Middle frontal gyrus (tissue), 1 donor: Measurements from ENCODE around the gene PARN.

Experiments used
- DNase-seq: peaks from one replicate; pipeline ENCODE4 v3.0.0-alpha.2; 2015; ENCODE audit warnings: low spot score; ENCODE audit errors: extremely low spot score

Gene PARN

DNA sequence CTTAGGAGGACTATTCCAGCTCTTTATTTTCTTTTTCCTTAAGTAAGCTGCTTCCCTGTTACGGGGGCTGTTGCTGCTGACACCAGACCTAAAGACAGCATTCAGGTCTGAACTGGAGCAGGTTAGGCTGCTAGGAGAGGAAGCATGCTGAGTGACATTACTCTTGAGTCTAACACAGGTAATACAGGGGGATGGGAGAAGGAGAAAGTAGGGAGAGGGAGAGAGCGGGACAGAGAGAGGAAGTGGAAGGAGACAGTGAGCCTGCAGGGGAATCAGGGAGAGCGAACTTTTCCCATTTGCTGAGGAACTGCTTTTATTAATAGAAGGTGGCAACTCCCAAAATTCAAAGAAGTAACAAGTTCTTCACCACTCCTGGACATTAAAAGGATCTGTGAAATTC is 130.9 kb downstream of the PARN start:
- no peak for DNase-seq

DNA sequence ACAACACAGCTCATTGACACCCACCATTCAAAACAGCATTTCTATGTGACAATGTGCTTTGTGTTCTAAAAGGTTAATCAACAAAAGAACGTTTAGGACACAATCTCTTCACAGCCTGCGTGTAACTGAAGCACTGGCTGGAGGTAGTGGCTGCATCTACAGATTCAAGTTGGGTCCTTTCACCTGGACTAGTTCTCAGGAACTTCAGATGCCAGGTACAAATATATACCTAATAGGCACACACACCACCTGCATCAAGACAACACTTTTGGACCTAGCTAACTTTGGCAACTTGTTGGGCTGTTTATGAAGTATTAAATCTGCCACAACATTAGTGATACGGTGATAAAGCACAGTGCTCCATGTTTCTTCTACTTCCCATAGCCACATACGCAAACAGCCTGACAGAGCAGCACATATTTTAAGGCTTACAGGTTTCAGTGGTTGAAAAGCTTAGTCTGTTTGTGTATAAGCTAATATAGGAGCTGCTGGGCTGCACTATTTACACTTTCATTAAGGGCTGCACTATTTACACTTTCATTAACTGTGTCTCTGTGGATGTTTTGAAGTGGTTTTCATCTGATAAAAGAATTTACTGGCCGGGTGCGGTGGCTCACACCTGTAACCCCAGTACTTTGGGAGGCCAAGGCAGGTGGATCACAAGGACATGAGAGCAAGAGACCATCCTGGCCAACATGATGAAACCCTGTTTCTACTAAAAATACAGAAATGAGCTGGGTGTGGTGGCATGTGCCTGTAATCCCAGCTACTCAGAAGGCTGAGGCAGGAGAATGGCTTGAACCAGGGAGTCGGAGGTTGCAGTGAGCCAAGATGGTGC is 132.6 kb downstream of the PARN start:
- DNase-seq: no peak

DNA sequence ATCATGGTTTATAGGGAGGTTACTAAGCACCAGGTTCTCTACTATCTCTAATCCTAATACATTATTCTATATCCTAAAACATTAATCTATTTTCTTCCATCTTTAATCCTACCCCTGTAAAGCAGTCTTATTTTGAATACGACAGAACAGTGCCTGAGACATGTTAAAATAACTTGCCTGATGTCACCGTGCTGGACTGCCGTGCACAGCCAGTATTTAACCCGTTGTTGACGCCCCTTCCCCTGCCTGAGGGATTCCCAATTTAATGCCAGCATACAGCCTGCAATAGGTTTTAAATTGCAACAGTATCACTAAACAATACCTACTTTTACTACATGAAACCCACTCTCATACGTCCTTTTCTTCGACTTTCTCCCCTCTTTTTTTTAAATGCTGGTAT is 133.3 kb downstream of the PARN start:
- DNase-seq: no peak

DNA sequence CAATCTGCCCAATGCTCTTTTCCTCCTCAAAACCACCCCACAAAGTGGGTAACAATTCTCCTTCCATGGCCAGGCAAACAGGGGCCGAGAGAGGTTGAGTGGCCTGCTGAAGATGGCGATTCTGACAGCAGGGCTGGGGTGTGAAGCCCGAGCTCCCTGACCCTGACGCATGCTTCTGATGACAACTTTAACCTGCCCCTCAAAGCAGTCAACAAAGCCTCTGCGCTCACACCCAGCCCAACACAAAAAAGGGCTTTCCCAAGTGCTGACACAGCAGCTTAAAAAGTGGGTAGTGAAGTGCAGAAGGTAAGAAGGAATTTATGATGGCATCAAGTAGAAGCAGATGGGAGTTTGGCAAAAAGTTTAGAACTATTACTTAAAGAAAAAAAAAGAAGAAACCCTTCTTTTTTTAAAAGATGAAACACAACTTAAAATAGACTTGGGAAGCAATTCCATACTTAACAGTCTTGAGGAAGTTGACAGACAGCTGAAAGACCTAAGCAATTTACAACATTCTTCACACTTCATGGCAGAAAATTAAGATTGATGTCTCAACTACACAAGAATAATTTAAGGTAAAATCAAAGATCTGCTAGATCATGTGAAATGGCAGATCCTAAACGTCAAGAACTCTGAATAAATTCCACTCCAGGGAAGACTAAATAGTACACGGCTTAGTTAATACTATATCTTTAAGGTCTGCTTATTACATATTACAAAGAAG is 133.9 kb downstream of the PARN start:
- no peak for DNase-seq

DNA sequence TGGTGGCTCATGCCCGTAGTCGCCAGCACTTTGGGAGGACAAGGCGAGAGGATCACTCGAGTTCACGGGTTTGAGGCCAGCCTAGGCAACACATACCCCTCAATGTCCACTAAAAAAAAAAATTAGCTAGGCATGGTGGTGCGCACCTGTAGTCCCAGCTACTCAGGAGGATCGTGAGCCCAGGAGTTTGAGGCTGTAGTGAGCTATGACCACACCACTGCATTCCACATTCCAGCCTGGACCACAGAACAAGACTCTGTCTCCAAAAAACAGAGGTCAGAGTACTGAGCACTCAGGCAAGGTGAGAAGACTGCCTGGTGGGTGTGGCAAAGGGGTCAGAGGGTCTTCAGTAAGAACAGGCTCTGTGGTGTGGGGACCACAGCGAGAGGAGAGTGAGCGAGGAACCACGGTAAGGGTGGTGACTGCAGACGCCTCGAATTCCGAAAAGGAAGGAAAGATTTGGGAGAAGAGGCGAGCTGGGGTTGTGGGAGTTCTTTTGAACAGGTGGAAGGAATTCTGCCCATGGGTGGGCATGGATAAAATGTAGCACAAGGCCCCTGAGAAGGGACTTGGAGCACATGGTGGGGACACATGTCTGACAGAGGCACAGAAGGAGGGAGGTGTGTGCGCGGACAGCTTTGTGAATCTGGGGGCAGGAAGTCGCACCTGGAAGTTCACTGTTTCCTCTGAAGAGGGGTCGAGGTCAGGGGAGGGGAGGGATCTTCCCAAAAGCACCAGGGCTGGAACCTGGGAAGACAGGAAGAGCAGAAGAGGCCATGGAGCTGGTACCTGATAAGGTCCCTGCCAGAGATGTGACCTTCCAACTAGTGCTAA is 134.6 kb downstream of the PARN start:
- no peak for DNase-seq

DNA sequence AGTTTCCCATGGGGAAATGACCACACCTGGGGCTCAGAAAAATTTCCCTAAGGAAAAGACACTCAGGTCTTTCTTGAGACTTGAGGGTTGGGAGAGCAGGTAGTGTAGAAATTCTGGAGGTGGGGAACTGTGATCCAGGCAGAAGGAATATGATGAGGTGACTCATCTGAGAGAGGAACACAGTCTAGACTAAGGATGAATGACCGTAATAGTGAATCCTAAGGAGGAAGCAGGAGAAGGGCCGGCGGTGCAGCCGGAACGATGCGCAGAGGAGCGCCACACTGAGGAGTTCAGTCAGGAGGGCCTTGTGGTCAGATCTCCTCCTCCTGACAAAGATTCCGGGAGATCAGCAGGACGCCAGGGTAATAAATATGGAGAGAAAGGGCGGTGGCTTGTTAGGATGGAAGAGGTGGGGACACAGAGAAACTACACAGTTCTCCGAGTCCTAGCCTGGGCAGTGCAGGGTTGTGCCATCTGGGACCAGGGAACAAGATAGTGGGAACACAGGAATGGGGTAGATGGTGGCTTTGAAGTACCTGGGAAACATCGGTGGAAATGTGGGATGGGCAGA is 135.6 kb downstream of the PARN start:
- DNase-seq: no peak

DNA sequence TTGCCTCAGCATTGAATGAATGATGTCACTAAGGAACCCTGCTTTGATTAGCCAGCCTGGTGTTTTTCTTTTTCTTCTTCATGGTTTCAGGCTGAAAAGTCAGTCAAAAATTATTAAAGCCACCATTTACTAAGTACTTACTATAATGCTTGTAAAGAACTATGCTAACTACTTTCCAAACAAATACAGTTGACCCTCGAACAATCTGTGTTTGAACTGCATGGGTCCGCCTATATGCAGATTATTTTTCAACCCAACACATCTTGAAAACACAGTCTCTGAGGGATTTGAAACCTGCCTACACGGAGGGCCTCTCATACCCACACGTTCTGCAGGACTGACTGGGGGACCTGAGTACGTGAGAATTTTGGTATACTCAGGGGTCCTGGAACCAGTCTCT is 136.3 kb downstream of the PARN start:
- no peak for DNase-seq

DNA sequence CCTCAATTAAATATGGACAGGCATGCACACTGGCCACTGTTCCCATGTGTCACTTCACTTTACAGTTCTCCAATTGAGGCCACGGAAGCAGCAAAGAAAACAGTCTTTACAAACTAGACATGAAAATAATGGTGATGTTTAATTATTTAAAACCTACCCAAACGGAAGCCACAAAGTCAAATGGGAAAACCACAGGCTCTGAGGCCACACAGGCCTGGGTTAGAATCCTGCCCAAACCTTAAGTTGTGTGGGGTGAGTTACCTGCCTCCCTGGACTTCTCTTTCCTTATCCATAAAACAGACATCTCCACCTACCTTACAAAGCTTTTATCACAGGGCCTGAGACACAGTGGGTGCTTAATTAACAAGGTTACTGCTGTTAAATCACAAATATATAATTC is 137.4 kb downstream of the PARN start:
- DNase-seq: no peak

DNA sequence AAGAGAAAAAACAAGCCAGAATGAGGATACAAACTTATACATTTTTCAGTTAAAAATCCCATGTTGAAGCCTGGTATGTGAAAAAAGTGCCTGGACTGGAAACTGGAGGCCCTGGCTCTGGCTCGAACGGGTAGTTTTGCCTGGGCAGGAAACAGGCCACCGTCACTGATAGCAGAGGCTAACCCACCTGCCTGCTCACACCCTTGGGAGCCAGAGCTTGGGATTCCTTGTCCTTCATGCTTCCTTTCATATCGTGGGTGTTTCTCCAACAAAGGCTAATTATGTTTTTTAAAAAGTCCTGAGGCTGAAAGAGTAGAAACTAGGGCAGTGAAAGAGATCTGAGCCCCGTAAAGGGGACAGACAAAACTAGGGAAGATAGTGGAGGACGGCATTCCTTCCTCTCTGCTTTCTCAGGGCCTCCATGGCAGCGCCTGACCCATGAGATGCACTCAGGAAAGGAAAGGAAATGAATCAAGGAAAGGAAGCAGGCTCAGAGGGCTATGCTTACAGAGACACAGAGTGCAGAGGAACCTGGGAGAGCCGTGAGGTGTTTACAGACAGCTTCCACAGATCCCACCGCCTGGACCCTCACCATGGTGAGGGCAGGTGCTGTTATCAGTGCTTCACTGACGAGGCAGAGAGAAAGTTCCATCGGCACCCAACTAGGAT is 138.1 kb downstream of the PARN start:
- DNase-seq: no peak

DNA sequence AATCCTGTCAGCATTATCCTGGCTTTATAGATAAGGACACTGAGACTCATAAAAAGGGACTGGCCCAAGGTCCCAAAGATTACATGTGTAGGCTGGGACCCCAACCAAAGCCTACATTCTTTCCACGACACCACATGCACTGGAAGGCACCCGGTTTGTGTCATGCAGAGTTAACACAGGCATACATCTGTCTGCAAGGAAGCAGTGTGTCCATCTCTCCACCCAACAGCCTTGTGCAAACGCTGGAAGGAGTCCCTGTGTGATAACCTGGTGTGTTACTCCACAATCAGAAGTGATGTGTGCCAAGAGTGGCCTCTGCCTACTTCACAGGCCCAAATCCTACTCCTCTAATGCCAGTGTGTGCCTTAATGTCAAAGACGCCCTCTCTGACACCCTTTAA is 139.8 kb downstream of the PARN start:
- DNase-seq: no peak

DNA sequence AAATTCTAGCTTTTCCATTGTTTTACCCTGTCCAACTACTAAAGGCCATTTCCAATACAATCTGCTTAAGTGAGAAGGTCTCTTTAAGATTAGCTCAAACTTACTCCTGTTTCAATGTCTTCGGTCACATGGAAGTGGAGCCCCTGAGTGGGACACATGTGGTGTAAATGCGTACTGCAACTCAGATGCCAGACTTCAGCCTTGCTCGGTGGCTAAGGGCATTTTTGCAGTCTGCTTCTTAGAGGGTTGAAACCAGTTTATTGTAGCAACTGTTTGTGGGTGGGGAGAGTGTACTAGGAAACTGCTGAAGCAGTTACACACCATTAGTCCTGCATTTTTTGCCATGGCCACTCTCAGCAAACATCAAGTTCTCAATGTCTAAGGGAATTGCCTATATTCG is 140.6 kb downstream of the PARN start:
- no peak for DNase-seq

DNA sequence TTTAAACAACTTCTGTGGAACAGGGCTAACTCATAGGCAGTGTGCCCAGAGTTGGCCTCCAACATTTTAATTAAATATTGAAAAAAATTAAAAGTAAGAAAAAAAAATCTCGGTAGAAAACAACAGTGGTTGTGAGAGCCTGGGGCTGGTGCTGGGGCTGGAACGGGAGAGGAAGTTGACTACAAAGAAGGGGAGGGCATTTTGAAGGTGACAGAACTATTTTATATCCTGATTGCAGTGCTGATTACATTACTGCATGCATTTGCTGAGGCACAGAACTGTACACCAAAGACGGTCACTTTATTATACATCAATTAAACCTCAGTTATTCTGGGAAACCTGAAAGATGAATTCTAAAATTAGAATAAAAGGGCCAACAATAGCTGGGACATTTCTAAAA is 142.5 kb downstream of the PARN start:
- DNase-seq: no peak

DNA sequence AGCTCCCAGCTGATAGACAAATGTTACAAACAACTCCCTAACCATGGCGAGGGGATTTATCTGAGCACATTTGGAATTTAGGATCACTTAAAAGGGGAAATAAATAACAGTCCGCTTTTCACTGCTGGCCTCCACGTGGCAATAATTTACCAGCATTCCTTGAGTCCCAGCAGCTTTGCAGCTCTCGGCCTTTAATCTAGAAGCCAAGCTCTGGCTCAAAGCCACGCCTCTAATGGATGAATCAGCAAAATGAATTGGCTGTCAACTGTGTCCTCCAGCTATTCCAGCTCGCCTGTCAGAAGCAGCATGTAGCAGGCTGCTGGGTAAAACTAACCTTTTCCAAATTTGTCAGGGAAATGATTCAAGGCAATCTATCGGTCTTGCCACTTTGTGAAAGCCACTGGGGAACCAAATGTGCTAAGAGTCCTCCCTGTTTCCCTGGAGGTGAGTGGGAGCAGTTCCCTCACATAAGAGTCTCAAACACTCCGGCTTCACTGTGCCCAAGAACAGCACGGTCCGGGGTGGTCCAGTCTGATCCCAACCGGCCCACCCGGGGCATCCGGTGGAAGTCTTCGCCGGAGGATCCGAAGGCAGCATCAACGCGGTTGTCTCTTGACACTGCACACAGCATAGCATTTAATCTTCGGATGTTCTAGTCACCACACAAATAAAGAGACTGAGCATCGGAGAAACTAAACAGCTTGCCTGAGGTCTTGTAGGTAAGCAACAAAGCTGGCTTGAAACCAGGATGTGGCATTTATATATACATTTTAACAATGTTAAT is 143.3 kb downstream of the PARN start:
- DNase-seq: peak; percentile 72

DNA sequence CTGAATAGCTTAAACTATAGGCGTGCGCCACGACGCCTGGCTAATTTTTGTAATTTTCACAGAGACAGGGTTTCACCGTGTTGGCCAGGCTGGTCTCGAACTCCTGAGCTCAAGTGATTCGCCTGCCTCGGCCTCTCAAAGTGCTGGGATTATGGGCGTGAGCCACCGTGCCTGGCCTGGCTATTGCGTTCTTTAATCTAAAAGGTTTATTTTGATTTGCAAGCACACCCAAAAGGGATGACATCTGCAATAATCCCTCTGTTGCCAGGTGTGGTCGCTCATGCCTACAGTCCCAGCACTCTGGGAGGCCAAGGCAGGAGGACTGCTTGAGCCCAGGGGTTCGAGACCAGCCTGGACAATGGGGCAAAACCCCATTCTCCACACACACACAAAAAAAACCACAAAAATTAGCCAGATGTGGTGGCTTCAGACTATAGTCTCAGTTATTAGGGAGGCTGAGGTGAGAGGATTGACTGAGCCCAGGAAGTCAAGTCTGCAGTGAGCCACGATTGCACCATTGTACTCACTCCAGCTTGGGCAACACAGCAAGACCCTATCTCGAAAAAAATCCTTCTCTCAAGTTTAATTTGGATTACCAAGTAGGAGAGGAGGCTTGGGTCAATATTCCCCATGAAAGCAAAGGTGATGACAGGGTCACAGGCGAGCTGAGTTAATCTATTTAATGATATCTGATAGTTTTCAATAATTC is 144.1 kb downstream of the PARN start:
- no peak for DNase-seq

DNA sequence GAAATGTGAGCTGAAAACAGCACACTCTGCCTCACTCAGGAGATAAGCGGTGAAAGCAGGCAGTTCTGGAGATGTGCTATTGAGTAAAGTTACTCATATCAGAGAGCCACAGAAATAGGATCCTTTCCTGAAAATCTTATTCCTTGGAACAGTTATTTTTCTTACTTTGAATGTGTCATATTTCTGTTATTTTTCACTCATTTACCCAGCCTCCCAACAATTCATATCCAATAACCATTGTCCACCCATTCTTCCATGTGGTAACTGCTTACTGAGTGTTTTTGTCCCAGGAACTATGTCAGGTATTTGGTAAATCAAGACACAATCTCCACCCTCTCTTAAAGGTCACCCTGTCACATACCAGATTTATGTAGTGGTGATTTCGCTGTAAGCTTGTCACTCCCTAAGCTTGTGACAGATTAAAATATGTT is 144.9 kb downstream of the PARN start:
- DNase-seq: no peak

DNA sequence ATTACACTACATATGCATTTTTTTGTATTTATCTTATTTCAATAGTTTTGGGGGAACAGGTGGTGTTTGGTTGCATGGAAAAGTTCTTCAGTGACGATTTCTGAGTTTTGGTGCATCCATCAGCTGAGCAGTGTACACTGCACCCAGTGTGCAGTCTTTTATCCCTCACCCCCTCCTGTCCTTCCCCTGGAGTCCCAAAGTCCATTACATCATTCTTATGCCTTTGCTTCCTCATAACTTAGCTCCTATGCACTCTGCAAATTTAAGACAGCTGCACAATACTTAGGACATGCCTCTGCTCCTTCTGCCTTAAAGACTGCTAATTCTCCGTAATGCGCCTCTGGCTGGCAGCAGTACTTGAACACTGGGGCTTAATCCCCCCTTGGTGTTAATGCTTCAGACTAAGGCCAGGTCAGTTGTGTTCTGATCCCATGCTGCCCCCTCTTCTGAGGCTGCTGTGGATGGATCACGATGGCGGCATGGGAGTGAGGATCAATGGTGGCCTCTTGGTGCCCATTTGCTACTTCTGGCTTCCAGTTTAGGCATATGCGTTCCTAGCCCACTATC is 146.2 kb downstream of the PARN start:
- DNase-seq: no peak

DNA sequence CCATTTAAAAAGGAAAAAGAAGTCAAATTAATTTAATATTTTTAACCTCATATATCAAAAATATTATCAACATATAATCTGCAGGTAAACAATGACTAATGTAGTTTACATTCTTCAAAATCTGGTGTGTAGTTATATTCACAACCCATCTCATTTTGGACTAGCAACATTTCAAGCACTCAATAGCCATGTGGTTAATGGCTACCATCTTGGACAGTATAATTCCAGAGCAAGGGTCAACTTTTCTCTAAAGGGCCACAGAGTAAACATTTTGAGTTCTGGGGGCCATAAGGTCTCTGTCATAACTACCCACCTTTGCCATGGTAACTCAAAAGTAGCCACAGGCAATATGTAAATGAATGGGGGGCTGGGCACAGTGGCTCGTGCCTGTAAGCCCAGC is 153.9 kb downstream of the PARN start:
- DNase-seq: no peak

DNA sequence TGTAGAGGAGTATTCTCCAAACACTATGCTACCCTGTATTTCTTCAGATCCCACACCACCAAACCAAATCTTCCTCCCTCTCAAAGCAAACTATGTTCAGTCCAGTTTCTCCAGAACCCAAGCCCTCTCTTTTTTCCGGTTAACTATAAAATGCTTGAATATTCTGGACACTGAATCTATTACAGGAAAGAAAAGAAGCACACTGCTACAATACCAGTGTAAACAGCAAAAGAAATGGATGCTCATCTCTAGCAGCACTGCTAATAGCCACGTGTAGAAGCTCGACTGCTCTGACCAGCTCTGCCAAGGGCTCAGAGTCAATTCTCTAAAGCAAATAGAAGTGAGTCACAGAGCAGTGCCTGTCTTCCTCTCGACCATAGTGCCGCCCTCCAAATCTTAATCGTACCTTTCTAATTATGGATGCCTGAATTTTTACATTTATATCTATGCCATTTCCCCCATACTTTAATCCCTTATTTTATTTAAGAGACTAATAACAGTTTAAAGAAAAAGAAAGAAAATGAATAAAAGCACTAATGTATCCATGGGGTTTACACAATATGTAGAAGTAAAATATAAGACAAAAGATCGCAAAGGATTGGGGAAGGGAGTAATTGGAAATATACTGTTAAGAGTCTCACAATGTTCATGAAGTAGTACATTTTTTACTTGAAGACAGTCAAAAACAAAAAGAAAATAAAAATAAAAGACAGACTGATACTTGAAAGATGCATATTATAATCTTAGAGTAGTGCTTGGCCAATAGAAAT is 154.5 kb downstream of the PARN start:
- no peak for DNase-seq

DNA sequence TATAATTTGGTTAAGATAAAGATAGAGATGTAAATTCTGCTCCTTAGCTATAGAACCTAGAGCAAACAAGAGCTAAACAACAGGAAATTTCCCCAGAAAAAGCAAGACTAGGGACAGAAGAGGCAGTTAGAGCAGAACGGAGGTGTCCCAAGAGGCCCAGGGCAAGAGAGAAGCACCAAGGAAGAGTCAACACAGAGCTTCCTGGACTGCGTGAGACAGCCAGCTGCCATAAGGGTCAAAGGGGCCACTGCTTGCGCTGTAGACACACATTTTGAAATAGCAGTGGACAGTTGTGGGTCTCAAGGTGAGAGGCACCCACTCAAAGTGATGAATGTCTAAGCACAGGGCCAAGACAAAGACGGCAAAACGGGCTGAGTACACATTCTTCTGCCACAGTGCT is 156.6 kb downstream of the PARN start:
- DNase-seq: no peak
